HG03469 (cell line): Measurements from ENCODE around the gene LYL1.

ENCODE experiments used
- ATAC-seq: cut with Tn5 transposase; IDR thresholded peaks from one replicate; pipeline ENCODE4 v1.9.1; 2021; ENCODE audit warnings: mild to moderate bottlenecking, moderate library complexity, moderate number of reproducible peaks; ENCODE audit not compliant: unreplicated experiment

LYL1 gene

GRCh38 chr19:13110099-13110610 is 7.5 kb upstream of the LYL1 start:
- no peak for ATAC-seq

- ATAC-seq: no peak
These were observed 6.9 kb upstream of the LYL1 start for GRCh38 chr19:13109361-13110098.

- no peak for ATAC-seq
These were observed 2.4 kb upstream of the LYL1 start for GRCh38 chr19:13104848-13105711.

DNA sequence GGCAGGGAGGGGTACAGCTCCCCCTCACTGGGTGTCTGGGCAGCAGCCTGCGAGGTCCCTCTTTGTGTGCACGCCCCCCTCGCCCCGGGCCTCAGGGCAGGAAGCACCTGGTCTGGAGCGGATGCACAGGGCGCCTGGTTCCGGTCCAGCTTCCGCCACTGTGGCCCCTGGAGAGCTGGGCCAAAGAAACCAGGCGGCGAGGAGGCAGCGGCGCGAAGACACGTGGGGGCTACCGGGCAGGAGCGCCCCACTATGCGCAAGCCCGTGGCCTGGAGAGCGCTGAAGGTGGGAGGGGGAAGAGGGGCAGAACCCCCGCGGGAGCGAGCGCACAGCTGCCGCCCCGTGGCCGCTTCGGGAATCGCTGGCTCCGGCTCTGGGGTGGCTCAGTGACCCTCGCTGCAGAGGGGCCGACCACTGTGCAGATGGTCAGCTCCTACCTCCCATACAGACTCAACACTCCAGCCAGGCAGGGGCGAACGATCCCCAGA is 1.7 kb upstream of the LYL1 start:
- no peak for ATAC-seq

- ATAC-seq: no peak
These were observed 1.1 kb upstream of the LYL1 start for GRCh38 chr19:13103581-13104359.

GRCh38 chr19:13102416-13102665 is 317 bp downstream of the LYL1 start:
- ATAC-seq: no peak

GRCh38 chr19:13101590-13102415 is 855 bp downstream of the LYL1 start:
- ATAC-seq: no peak

DNA sequence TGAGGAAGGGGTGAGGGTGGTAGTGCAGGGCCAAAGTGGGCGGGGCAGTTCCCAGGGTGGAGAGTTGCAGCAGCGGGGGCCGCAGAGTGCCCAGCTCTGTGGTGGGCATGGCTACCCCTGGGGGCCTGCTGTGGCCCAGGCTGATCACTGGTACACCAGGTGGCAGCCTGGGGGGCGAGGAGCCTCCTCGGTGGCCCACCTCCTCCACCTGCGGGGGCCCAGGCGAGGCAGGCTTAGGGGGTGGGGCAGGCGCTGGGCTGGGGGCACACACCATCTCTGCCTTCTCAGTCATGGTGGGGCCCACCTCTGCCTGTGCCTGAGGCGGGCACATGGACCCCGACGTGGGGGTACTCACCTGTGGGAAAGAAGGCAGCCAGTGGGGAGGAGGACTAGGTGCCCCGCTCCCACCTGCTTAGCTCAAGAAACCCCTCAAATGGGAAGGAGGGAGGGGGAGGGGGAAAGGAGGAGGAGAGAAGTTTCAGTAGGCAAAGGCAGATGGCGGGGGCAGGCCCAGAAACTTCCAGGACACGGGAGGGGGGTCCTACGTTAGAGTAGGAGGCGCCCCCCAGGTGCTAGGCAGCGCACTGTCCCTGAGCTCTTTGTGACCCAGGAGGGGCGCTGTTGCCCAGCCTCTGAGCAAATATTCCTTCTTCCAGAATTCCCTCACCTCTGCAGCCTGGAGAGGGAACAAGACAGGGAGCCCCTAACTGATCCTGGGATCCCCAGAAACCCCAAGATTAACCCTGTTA is 1.6 kb downstream of the LYL1 start:
- no peak for ATAC-seq

DNA sequence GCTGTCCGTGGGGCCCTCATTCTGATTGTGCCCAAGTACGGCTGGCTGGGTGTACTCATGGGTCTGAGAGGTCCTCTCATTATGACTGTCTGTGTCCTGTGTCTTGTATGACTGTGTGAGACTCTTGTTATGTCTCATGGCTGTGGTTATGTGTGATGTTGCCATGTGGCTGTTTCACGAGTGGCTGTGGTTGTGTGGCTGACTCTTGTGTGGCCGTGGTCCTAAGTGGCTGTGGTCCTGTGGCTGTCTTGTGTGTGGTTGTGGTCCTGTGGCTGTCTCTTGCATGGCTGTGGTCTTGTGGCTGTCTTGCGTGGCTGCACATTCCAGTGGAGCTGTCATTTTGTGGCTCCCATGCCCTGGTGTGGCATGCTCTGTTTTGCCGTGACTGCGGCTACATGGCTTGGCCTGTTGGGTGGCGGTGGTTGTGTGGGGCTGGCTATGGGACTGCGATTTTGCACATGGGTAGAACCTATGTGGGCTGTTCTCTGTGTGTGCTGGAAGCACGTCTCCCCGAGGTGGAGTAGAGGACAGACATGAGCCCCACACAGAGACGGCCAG is 2.5 kb downstream of the LYL1 start:
- no peak for ATAC-seq

DNA sequence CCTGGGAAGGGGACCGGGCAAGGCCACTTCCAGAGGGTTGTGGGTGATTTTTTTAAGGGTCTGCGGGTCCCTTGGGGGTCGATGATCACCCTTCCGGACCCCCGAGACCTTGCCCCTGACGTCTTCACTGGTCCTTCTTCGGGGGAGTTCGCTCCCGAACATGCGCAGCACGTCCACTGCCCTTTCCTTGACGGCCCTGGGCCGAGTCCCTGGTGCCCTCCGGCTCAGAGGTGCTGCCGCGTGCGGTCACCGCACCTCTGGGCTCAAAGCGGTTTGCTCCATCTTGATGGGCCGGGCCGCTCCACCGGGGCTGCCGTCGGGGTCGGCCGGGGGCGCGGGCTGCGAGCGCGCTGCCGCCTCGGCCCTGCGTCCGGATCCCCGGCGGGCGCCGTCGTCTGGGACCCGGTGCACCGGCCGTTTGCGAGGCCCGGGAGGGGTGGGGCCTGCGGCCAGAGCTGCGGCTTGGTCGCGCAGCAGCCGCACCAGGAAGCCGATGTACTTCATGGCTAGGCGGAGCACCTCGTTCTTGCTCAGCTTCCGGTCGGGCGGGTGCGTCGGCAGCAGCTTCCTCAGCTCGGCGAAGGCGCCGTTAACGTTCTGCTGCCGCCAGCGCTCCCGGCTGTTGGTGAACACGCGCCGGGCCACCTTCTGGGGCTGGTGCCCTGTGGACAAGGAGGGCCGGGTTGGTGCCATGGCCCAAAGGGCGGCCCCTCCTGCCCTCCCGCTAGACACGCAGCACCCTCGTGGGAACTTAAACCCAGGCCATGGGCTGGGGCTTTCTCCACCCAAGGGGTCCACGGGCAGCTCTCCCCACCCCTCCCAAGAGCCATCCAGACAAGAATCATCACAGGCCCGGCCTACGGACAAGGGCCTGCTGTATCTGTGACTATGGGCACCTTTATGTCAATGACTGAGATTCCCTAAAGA is 3.3 kb downstream of the LYL1 start:
- ATAC-seq: no peak

DNA sequence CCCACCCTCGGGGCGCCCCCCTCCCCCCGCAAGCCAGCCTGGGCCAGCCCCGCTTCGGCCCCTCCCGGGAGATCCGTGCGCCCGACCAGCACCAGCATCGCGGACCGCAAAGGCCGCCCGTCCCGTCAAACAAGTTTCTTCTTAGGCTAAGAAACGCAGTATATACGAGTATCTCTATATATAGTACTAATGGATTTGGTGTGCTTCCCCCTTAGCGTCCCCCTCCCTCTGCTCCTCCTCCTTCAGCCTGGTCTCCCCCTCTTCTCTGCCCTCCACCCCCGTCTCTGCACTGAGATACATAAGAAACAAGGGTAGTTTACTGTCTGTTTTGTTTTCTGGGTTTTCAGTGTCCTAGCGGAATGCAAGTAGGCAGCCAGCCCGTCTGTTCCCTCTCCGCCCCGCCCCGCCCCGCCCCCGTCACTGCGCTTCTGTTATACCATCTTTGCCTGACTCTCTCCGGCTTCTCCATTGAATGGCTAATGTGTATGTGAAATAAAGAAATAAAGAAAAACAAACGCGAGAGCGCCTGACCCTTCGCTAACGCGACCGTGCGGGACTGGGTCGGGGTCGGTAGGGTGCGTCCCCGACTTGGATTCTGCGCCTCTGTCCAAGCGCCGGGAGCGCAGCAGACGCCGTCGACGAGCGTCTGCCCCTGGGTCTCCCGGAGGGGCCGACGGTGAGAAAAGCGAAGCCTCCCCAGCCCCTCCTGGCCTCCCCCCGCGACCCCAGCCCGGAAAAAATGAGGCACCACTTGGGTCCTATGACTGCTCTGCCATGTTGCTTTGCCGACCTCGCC is 4.2 kb downstream of the LYL1 start:
- ATAC-seq: no peak

- no peak for ATAC-seq
These were observed 5.0 kb downstream of the LYL1 start for GRCh38 chr19:13097463-13098258.

DNA sequence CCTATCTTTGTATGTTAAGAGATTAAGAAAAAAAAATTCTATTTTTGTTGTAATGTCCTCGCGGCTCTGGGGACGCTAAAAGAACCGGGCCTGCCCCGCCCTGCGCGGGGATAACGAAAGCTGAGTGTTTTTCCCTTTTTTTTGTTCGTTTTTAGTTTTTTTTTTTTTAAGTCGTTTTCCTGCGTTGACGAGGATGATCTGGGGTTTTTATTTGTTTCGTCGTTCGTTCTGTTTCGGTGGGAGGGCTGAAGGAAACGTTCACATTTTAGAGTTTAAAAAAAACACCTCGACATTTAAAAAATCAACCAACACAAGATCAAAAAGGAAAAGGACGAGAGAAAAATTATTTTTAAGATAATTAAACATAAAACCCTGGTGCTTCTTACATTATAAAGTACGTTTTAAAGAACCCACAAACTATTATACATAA is 5.6 kb downstream of the LYL1 start:
- ATAC-seq: no peak

GRCh38 chr19:13095934-13096927 is 6.4 kb downstream of the LYL1 start:
- ATAC-seq: no peak

- ATAC-seq: no peak
These were observed 7.3 kb downstream of the LYL1 start for GRCh38 chr19:13095393-13095784.
